Retinal pigment epithelial cell (primary cell): ENCODE measurements around the gene OR52R1.

Experiments
- DNase-seq: peaks from one replicate; pipeline ENCODE4 v3.0.0-alpha.2; 2010; ENCODE audit warnings: low read depth
- H3K4me3 ChIP-seq: 2 replicates; pipeline ENCODE4 v1.5.1; 2011; ENCODE audit warnings: mild to moderate bottlenecking, low read length, control low read depth, moderate library complexity
- TF ChIP-seq, protein P1 (sequence below): conservative IDR thresholded peaks from 2 replicates; pipeline ENCODE4 v1.5.1; 2011; ENCODE audit warnings: low read depth, low read length, control low read depth, inconsistent platforms

OR52R1 gene

GRCh38 chr11:4804280-4804679, at the start of gene OR52R1:
OR52R1 (minus strand) TSS chr11:4804380; CDS start chr11:4804380, 0 bp downstream.
- TF ChIP-seq, protein P1, sequence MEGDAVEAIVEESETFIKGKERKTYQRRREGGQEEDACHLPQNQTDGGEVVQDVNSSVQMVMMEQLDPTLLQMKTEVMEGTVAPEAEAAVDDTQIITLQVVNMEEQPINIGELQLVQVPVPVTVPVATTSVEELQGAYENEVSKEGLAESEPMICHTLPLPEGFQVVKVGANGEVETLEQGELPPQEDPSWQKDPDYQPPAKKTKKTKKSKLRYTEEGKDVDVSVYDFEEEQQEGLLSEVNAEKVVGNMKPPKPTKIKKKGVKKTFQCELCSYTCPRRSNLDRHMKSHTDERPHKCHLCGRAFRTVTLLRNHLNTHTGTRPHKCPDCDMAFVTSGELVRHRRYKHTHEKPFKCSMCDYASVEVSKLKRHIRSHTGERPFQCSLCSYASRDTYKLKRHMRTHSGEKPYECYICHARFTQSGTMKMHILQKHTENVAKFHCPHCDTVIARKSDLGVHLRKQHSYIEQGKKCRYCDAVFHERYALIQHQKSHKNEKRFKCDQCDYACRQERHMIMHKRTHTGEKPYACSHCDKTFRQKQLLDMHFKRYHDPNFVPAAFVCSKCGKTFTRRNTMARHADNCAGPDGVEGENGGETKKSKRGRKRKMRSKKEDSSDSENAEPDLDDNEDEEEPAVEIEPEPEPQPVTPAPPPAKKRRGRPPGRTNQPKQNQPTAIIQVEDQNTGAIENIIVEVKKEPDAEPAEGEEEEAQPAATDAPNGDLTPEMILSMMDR = no peak
- no peak for DNase-seq
- no peak within 1 kb of the TSS for H3K4me3 ChIP-seq

DNA sequence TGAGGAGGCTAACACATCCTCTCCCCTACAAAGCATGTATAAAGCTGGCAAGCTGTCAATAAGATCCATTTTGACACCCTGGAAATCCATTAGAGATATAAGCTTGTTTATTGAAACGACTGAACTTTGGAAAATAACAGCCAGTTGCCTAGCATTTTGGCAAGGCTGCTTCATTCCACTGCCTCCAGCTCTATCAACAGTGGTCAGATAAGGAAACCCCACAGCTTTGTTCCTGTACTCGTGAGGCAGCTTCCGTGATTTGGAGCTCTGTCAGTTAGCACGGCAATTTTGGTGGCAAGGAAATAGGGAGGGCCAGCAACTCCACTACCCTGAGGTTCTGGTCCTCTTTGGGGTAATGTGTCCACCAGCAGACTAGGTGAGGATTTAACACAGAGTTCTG, 46.9 kb upstream of the OR52R1 start:
- no peak overlapping the region for H3K4me3 ChIP-seq
- TF ChIP-seq, protein P1 = no peak
- no peak for DNase-seq

DNA sequence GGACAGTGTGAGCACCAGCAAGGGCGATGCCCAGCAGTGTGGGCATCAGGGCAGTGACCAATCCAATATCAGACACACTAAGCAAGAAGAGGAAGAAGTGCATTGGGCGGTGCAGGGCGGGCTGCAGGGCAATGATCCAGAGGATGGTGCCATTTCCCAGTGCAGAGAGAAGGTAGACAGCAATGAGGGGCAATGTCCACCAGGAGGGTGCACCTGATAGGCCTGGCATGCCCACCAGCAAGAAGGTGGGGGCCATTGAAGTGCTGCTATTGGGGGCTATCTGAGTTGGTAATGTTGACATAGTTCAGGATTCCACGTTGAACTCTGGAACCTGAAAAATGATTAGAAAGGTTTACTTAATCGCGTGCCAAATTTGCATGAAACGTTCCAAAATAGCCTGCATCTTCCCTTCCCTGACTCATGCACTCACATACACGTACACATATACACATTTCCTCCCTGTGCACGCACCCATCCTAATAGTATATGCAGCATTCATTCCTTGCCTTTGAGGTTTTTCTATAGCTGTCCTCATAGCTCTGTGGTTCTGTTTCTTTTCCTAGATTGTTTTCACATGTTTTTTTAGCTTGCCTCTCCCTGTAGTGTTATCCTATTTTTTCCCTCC, 44.8 kb upstream of the OR52R1 start, which contains the start of gene OR51S1:
OR51S1 (minus strand) TSS at position 301 of the 625 bp plus-strand sequence; CDS start at position 301, 0 bp downstream.
- TF ChIP-seq, protein P1 = no peak
- no peak for DNase-seq
- H3K4me3 ChIP-seq = no peak within 1 kb of the TSS

GRCh38 chr11:4839851-4840549, 35.8 kb upstream of the OR52R1 start:
- H3K4me3 ChIP-seq = no peak overlapping the region
- no peak for DNase-seq
- TF ChIP-seq, protein P1 = no peak

DNA sequence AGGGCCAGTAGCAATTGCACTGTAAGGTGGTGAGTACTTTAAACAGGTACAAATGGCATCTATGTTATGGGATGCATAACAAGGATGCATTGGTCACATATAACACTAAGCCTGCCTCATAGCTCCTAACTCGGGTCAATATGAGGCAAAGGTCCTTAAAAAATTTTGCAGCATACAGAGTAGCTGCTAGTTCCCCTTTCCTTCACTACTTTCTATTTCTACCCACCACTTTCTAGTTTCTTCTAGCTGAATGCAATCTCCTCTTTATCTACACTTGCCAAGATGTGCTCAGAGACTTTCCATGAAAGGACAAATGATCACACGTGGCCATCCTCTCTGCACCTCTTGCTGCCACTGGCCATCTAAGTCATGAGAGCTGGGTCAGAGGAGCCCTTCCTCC, 26.7 kb upstream of the OR52R1 start:
- no peak overlapping the region for H3K4me3 ChIP-seq
- TF ChIP-seq, protein P1 = no peak
- DNase-seq = no peak

DNA sequence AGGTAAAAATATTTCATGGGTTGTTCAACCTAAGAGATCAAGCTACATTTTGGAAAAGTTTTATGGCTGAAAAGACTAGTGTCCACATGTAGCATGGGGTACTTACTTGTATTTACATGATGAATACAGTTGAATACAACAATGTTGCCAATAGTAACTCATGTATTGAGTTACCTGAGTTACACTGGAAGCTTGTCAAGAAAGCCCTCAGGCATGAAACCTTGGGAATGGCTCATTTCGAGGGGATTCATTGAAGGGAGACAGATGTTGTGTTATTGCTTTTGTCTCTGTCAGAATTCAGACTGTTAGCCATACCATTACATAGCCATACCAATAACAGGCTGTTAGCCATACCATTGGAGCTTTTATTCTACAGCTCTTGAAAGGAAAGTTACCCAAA, 26.2 kb upstream of the OR52R1 start:
- no peak for DNase-seq
- H3K4me3 ChIP-seq = no peak overlapping the region
- TF ChIP-seq, protein P1 = no peak

- TF ChIP-seq, protein P1 = peak; percentile 53
- H3K4me3 ChIP-seq = no peak overlapping the region
- no peak for DNase-seq
Measured at GRCh38 chr11:4826425-4826824, 22.2 kb upstream of the OR52R1 start.
